MG63 (cell line): ENCODE data around the gene PCNP. TPM values are rescaled to one million over a fixed set of nuclear protein-coding genes. Genes with fewer than 3 reads are reported as not detected.
"Not testable (repeated sequence)": the region's sequence is repeated elsewhere in the genome, so short reads cannot be mapped to it uniquely, and the experiment has no call there.

ENCODE experiments used
- DNase-seq: peaks from one replicate; pipeline ENCODE4 v3.0.0-alpha.2; 2020
- H3K27me3 ChIP-seq: fragments of 250-450 bp; sonication (Bioruptor Pico); 2 replicates; pipeline ENCODE4 v1.5.1; 2020; ENCODE audit warnings: mild to moderate bottlenecking, moderate library complexity
- H3K36me3 ChIP-seq: fragments of 250-450 bp; sonication (Bioruptor Pico); 2 replicates; pipeline ENCODE4 v1.5.1; 2020; ENCODE audit warnings: mild to moderate bottlenecking, moderate library complexity
- H3K4me3 ChIP-seq: fragments of 250-450 bp; sonication (Bioruptor Pico); 2 replicates; pipeline ENCODE4 v1.5.1; 2020; ENCODE audit warnings: mild to moderate bottlenecking, moderate library complexity
- H3K9me3 ChIP-seq: fragments of 250-450 bp; sonication (Bioruptor Pico); 2 replicates; pipeline ENCODE4 v1.5.1; 2020; ENCODE audit warnings: mild to moderate bottlenecking, moderate library complexity
- total RNA-seq: library from RNA; depleted of rRNA; stranded (reverse); fragments of >200 nt; shearing (Covaris generic); gene quantifications from 2 replicates; pipeline ENCODE4 v1.2.3, GENCODE V29; 2014; ENCODE audit warnings: low replicate concordance; rRNA removed

The PCNP gene, protein sequence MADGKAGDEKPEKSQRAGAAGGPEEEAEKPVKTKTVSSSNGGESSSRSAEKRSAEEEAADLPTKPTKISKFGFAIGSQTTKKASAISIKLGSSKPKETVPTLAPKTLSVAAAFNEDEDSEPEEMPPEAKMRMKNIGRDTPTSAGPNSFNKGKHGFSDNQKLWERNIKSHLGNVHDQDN
- total RNA-seq, result 127 and 251 TPM in 2 replicates

DNA sequence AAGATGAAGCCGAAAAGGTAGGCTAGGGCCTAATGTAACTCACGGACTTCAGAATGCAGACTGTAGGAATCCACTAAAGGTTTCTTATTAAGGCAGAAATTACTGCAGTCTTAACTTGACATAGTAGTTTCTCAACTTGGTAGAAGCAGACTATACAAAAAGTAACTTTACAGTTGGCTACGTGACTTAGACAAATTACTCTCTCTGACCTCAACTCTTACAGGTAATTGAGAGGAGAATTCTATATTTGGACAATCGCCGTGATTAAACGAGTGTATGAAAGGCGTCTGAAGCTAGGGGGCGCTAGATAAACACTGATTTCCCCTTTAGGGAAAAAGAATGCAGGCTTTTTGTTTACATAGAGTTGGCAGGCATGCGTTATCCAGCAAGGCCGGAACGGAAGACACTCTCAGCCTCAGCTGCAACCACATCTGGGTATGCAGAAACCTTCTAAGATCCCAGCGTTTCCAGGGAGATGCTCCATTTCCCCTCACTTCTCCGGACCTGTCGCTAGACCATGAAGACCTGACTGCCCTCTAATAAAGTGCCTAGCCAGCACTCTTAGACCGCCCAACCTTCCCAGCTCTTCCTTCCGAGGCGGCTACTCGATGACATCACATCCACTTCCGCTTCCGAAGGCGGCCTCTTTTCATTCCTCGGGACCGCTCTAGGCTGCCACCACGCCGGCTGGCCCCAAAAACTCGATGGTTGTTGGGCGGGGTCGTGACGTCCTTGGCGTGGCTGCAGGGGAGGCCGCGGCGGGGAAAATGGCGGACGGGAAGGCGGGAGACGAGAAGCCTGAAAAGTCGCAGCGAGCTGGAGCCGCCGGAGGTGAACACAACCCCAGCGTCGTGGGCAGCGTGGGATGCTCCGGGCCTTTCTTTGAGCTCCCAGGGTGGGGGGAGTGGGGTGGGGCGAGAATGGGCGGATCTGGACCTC is at the start of gene PCNP:
TSS of gene PCNP (plus strand) at position 732 of the 939 bp plus-strand sequence. CDS start at position 768, 36 bp downstream.
- peak within 1 kb of the TSS; percentile 84 for H3K4me3 ChIP-seq
- peak; percentile 99 for DNase-seq
- H3K36me3 ChIP-seq, result peaks cover 33% of the 10 kb centered on the region
- H3K27me3 ChIP-seq, result no peaks in the 10 kb centered on the region
- H3K9me3 ChIP-seq, result no peaks in the 10 kb centered on the region

DNA sequence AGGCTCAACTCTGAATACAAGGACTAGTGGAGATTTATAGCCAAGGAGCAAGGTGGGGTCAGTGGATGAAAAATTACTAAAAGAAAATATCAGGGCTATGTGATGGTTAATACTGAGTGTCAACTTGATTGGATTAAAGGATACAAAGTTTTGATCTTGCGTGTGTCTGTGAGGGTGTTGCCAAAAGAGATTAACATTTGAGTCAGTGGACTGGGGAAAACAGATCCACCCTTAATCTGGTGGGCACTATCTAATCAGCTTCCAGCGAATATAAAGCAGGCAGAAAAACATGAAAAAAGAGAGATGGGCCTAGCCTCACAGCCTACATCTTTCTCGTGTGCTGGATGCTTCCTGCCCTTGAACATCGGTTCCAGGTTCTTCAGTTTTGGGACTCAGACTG is 46.5 kb upstream of the PCNP start:
- no peak overlapping the region for H3K4me3 ChIP-seq
- DNase-seq, result no peak
- H3K9me3 ChIP-seq, result no peaks in the 10 kb centered on the region
- H3K36me3 ChIP-seq, result no peaks in the 10 kb centered on the region
- no peaks in the 10 kb centered on the region for H3K27me3 ChIP-seq

DNA sequence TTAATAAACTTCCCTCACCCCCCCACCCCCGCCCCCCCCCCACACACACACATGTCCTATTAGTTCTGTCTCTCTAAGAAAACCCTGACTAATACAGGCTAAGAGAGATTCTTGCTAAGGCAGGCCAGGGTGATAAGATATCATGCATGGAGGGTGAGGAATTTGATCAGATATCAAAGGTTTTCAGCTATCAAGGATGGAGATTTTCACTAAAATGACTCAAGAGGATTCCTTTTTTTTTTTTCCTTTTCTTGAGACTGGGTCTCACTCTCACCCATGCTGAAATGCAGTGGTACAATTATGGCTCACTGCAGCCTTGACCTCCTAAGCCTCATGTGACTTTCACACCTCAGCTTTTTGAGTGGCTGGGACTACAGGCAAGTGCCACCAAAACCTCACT is 46.1 kb upstream of the PCNP start:
- no peak for DNase-seq
- Histone ChIP-seq H3K27me3 (no peaks in the 10 kb centered on the region), H3K9me3 (no peaks in the 10 kb centered on the region), H3K4me3 (no peak overlapping the region), H3K36me3 (no peaks in the 10 kb centered on the region)

DNA sequence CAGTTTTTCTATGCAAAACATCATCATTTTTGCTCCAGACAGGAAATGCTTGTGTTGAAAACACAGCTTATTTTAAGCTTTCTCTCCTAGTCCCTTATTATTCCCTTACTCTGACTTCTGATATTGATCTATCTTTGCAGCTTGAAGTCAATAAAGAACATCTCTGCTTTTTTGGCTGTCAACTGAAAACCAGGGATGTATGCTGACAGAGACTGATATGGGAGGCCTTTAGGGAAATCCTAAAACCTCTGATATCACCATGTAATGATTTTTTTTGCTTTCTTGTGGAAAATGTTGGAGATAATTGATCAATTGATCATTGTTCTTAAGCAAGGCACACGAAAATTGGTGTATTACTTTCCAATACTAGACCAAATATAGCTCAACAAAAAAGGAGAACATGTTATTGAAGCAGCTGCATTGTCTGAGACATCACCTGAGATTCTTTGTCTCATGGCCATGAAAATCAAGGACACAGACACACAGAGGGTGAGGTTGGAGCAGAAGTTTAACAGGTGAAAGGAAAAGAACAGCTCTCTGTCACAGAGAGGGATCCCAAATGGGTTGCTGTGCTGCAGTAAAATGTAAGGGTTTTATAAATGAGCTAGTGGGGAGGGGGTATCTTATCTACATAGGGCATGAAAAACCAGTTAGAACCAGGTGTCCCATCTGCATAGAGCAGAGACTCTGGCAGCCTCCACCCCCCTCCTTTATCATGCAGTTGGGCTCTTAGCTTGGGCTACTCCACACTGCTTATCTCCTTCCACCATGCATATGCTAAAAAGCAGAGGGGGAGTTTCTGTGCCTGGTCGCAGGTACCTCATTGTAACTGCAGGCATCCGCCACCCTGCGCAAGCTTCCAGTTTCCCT is 43.9 kb upstream of the PCNP start:
- Histone ChIP-seq H3K27me3 (no peaks in the 10 kb centered on the region), H3K4me3 (no peak overlapping the region), H3K9me3 (no peaks in the 10 kb centered on the region), H3K36me3 (no peaks in the 10 kb centered on the region)
- DNase-seq, result no peak

DNA sequence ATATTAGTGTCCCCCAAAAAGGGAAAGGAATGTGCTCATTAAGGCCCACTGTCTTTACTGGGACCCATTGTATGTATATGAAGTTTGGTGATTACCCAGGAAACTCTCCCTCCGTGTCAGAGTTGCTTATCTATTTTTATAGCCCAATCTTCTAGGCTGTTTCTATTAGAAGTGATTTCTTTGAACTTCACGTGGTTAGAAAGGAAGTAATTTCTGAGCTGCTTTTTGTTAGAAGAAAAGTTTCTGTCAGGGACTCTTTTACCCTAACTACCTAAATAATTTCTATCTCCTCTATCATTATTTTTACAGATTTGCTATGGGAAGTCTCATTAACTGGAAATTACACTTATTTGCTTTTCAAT is 43.3 kb upstream of the PCNP start:
- Histone ChIP-seq H3K9me3 (no peaks in the 10 kb centered on the region), H3K36me3 (no peaks in the 10 kb centered on the region), H3K4me3 (no peak overlapping the region), H3K27me3 (no peaks in the 10 kb centered on the region)
- no peak for DNase-seq

DNA sequence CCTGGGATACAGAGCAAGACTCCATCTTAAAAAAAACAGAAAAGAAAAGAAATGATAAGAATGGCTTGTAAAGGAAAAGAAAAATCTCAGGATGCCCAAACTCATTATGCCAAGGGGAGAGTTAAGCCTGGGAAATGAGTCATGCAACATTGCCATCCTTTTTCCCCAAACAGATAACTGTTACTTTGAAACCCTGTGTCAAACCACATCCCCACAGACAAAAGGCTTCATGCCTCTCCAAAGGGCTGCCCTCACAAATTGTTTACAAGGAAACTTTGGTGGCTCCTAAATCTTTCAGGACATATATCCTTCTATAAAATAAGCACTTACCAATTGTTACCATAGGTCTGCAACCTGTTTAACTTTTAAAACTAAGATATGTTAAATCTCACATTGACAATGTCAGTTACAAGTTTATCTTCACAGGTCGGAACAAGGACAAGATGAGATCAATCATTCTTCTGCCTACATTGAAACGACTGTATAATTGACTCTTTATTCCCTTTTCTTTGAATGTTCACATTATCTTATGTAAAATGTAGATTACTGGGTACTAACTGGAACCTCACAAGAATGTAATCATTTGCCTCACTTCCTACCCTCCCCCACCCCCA is 42.4 kb upstream of the PCNP start:
- Histone ChIP-seq H3K27me3 (no peaks in the 10 kb centered on the region), H3K36me3 (no peaks in the 10 kb centered on the region), H3K9me3 (no peaks in the 10 kb centered on the region), H3K4me3 (no peak overlapping the region)
- no peak for DNase-seq

DNA sequence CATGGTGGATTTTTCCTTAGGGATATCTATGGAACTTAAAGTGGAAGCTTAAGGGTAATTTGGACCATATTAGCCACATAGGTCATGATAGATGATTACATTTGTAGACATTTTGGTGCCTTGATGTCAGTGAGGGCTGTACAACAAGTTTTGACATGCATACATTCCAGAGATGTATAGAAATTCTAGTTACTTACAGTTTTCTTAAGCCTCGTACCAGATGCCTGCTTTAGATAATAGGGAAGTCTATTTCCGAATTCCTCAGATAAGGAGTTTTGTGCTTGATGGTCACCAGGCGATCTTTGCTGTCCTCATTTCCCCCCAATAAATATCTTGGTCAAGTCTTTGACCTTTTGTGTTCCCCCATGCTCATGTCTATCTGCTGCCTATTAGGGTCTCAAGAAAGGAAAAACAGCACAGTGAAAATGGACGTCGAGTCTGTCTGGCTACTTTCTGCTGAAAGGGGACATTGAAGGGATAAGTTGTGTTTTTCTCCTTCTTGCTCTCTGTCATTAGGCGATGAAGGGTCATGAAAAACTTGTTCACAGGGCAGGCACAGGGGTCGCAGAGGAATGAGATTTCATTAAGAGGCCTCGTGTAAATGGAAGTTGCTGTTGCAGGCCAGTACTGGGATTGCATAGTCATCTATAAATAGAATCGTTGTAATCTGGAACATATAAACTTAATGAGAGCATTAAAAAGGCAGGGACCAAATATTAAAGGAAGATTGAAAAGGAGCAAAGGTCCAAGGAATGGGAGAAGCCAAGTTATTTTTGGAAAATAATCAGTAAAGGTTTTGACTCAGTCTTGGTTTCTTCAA is 41.0 kb upstream of the PCNP start:
- Histone ChIP-seq H3K9me3 (no peaks in the 10 kb centered on the region), H3K4me3 (no peak overlapping the region), H3K36me3 (no peaks in the 10 kb centered on the region), H3K27me3 (no peaks in the 10 kb centered on the region)
- DNase-seq, result no peak

DNA sequence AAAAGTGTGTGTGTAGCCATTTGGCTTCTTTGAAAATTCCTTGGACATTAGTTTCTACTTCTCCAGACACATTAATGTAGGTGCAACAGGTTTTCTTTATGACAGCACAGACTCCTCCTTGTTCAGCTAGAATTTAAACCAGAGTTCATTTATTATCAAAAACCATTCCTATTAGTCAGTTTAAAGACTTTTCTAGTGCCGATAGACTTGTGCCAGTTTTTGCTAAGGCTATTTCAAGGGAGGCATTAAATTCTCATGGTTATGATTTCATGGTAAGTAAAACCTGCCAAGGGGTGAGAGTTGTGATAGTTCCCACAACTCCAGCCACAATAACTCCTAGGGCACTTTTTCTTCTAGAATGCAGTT is 40.4 kb upstream of the PCNP start:
- Histone ChIP-seq H3K36me3 (no peaks in the 10 kb centered on the region), H3K9me3 (no peaks in the 10 kb centered on the region), H3K27me3 (no peaks in the 10 kb centered on the region), H3K4me3 (no peak overlapping the region)
- no peak for DNase-seq

DNA sequence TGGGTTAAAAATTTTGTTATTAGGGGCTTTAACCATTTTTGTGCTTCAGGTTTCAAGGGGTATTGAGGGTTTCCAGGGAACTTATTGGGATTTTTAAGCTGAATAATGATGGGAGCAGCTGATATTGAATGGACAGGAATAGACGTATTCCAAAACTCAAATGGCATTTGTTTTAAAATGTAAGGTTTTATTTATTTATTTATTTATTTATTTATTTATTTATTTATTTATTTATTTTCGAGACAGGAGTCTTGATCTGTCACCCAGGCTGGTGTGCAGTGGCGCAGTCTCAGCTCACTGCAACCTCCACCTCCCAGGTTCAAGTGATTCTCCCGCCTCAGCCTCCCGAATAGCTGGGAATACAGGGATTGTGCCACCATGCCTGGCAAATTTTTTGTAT is 38.8 kb upstream of the PCNP start:
- Histone ChIP-seq H3K9me3 (peaks cover 10% of the 10 kb centered on the region; the same call in 1 of the 2 replicates), H3K4me3 (no peak overlapping the region), H3K27me3 (no peaks in the 10 kb centered on the region), H3K36me3 (no peaks in the 10 kb centered on the region)
- no peak for DNase-seq

DNA sequence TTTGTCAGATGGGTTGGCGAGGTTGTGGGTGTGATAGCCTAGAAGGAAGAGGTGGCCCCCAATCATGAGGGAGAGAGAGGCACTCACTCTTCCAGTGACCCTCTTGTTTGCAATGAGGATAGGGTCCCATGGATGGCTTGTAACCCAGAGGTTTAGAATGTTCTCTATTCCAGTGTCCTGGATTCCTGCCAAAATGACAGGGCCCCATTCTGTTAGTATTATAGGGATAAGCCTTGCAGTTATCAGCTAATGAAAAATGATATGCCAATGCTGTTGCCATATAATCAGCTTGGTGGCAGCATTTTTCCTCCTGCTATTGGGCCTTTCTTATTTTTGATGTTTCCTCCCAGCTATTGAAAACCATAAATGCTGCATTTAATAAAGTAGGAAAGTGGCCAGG is 37.7 kb upstream of the PCNP start:
- Histone ChIP-seq H3K27me3 (no peaks in the 10 kb centered on the region), H3K36me3 (no peaks in the 10 kb centered on the region), H3K9me3 (peaks cover 10% of the 10 kb centered on the region; the same call in 1 of the 2 replicates), H3K4me3 (no peak overlapping the region)
- DNase-seq, result no peak

DNA sequence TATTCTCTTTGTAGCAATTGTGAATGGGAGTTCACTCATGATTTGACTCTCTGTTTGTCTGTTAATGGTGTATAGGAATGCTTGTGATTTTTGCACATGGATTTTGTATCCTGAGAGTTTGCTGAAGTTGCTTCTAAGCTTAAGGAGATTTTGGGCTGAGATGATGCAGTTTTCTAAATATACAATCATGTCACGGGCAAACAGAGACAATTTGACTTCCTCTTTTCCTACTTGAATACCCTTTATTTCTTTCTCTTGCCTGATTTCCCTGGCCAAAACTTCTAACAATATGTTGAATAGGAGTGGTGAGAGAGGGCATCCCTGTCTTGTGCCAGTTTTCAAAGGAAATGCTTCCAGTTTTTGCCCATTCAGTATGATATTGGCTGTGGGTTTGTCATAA is 37.0 kb upstream of the PCNP start:
- not testable (repeated sequence) for H3K4me3 ChIP-seq, DNase-seq, H3K36me3 ChIP-seq, H3K9me3 ChIP-seq, H3K27me3 ChIP-seq

DNA sequence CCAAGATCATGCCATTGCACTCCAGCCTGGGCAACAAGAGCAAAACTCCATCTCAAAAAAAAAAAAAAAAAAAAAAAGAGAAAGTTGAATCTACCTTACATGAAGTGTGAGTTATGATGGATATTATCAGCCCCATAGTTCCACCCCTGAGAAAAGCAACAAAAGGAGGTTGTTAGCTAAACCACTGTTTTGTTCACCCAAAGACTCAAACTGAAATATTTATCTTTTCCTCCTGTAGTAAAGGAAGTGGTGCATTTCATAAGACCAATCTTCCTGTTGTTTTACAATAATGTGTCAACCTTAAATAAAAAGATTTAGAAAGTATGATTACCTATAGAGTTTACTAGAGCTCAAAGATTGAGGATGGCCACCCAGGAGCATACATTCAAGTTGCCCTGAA is 31.0 kb upstream of the PCNP start:
- Histone ChIP-seq H3K4me3 (no peak overlapping the region), H3K36me3 (no peaks in the 10 kb centered on the region), H3K27me3 (no peaks in the 10 kb centered on the region), H3K9me3 (peaks cover 15% of the 10 kb centered on the region; the same call in 1 of the 2 replicates)
- no peak for DNase-seq

DNA sequence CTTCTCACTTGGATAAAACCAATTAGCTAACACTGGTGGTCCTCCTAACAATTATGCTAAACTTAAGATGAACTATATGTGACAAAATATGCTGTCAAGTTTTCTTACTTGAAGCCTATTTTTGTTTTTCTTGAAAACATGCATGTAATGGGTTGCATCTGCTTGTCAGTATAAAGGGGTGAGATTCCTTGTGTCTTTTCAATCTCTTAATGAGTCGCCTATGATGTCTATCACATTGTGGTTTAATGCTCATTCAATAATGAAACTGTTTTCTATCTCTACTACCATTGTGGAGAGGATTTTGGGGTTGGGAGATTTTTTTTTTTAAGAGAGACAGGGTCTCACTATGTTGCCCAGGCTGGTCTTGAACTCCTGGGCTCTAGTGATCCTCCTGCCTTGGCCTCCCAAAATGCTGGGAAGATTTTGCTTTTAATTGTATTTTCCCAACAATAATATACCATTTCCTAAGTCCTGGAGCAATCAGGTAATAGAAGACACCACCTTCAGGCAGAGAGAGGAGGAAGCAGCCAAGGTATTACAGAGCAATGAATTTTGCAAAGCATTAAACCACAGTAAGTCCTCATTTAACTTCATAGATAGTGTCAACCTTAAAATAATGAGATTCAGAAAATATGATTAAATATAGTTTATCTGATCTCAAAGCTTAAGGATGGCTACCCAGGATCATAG is 29.7 kb upstream of the PCNP start:
- H3K36me3 ChIP-seq, result no peaks in the 10 kb centered on the region
- no peak for DNase-seq
- no peak overlapping the region for H3K4me3 ChIP-seq
- H3K27me3 ChIP-seq, result no peaks in the 10 kb centered on the region
- H3K9me3 ChIP-seq, result peaks cover 11% of the 10 kb centered on the region; the same call in 1 of the 2 replicates

DNA sequence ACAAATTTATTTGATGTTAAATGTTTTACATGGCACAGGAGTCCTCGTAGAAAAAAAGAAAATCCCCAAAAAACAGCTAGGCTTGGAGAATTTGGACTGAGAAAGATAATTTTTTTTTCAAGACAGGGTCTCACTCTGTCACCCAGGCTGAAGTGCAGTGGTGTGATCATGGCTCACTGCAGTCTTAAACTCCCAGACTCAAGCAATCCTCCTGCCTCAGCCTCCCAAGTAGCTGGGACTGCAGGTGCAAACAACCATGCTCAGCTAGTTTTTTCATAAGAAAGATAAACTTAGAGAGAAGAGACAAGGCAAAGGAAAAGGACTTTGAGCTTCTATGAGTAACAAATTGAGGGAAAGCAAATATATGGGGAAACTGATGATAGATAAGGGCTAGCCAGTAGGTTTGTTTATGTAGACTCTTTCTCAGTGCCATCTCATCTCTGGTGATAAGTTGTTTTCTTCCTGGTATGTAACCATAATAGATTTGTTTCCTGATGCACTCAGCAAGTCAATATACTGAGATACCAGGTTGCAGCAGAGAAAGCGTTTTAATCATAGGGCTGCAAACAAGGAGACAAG is 25.4 kb upstream of the PCNP start:
- Histone ChIP-seq H3K4me3 (no peak overlapping the region), H3K36me3 (no peaks in the 10 kb centered on the region), H3K9me3 (peaks cover 5% of the 10 kb centered on the region; the same call in 1 of the 2 replicates), H3K27me3 (no peaks in the 10 kb centered on the region)
- no peak for DNase-seq

DNA sequence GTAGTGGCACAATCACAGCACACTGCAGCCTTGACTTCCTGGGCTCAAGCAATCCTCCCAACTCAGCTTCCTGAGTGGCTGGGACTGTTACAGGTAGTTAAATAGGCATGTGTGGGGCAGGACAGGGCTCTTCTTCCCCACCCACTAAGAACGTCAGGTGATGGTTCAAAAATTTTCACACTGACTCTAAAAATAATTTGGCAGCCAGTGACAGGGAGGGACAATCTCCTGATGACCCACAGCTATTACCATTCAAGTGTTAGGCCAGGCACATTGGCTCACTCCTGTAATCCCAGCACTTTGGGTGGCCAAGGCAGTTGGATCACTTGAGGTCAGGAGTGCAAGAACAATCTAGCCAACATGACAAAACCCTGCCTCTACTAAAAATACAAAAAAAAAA is 24.5 kb upstream of the PCNP start:
- Histone ChIP-seq H3K27me3 (no peaks in the 10 kb centered on the region), H3K36me3 (no peaks in the 10 kb centered on the region), H3K9me3 (peaks cover 5% of the 10 kb centered on the region; the same call in 1 of the 2 replicates), H3K4me3 (no peak overlapping the region)
- no peak for DNase-seq
